LNCAP (cell line): ENCODE data around the gene ZNF620.

Source experiments
- CTCF ChIP-seq: fragments of 450-650 bp; IDR thresholded peaks from 2 replicates; pipeline ENCODE4 v1.5.1; 2017; ENCODE audit warnings: mild to moderate bottlenecking

The ZNF620 gene

GRCh38 chr3:40464339-40465110 is 41.3 kb upstream of the ZNF620 start:
- TF ChIP-seq CTCF: no peak

- no peak for TF ChIP-seq CTCF
Observed at GRCh38 chr3:40465111-40465407, 40.8 kb upstream of the ZNF620 start.

- TF ChIP-seq CTCF: no peak
Observed at GRCh38 chr3:40465456-40465855, 40.4 kb upstream of the ZNF620 start.

GRCh38 chr3:40468018-40468417 is 37.8 kb upstream of the ZNF620 start:
- TF ChIP-seq CTCF: no peak

- TF ChIP-seq CTCF: no peak
Observed at GRCh38 chr3:40470701-40471100, 35.1 kb upstream of the ZNF620 start.

GRCh38 chr3:40476478-40477470 is 29.1 kb upstream of the ZNF620 start, which contains the start of gene ZNF619:
Gene ZNF619 (plus strand): TSS chr3:40477122. CDS start chr3:40477980, 858 bp downstream.
- TF ChIP-seq CTCF: no peak

GRCh38 chr3:40477666-40478065 is 28.2 kb upstream of the ZNF620 start:
- no peak for TF ChIP-seq CTCF
